HG02798 (cell line): Measurements from ENCODE around the gene CCNJL.
"Not testable (repeated sequence)": the region's sequence is repeated elsewhere in the genome, so short reads cannot be mapped to it uniquely, and the experiment has no call there.

Experiments
- ATAC-seq: cut with Tn5 transposase; IDR thresholded peaks from one replicate; pipeline ENCODE4 v1.9.1; 2021; ENCODE audit warnings: mild to moderate bottlenecking; ENCODE audit not compliant: unreplicated experiment, poor library complexity

Gene CCNJL

GRCh38 chr5:160268121-160268520 is 44.2 kb downstream of the CCNJL start:
- ATAC-seq = no peak

DNA sequence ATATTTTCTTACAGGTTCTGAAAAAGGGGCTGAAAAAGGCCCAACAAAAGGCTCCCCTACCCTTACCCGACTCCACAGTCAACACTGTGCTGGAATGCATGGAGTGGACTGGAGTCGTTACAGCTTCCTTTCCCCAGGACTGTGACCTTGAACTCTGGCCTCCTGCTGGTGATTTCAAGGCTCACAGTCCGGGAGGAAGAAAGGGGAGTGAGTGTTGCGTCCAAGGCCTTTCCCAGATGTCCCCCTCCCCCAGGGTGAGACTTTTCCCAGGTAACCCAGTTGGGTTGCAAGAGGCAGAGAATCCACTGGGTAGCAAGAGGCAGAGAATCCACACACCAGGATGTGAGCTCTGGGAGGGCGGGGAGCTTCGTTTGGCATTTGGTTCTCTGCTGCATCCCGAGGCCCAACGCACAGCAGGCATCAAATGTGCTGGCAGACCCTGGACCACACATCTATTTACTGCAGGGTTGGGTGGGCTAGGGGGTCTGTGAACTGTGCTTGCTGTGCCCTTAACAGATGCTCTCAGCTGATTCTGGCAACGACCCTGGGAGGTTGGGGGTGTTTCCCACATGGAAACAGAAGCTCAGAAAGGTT is 45.5 kb downstream of the CCNJL start:
- no peak for ATAC-seq

DNA sequence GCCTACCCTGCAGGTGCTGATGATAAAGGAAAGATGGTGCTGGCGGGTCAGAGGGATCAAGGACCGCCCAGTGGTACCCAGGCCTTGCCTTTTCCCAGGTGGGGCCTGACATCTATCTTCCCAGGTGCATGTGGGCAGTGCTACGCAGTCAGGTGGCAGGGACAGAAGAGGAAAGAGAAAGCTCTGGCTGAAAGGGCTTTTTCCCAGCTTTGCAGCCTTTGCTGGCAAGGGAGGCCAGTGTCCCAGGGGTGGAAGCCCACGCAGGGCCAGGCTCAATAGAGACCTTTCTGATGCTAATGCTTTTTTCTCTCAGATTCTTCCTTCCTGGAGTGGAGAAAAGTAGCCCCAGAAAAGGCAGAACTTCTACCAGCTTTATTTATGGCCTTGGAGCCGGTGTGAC is 46.3 kb downstream of the CCNJL start:
- ATAC-seq = no peak

DNA sequence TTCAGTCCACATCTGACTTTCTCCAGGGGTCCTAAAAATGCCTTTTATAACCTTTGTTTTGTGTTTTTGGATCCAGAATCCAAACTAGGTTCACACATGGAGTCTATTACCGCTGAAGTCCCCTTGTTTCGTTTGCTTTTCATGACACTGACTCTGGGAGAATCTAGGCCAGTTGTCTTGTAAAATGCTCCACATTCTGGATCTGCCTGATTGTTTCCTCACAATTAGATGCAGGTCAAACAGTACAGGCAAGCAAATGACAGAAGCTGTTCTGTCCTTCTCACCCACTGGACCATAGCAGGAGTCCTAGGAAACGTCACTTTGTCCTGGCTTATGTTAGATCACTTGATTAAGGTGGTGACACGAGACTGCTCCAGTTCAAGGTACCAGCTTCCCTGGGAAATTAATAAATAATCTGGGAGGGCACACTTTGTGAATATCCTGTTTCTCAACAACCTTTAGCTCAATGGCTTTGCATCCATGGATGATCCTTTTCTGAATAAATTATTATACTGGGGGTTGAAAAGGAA is 49.0 kb downstream of the CCNJL start:
- no peak for ATAC-seq

GRCh38 chr5:160262151-160263074 is 50.0 kb downstream of the CCNJL start:
- ATAC-seq = no peak

DNA sequence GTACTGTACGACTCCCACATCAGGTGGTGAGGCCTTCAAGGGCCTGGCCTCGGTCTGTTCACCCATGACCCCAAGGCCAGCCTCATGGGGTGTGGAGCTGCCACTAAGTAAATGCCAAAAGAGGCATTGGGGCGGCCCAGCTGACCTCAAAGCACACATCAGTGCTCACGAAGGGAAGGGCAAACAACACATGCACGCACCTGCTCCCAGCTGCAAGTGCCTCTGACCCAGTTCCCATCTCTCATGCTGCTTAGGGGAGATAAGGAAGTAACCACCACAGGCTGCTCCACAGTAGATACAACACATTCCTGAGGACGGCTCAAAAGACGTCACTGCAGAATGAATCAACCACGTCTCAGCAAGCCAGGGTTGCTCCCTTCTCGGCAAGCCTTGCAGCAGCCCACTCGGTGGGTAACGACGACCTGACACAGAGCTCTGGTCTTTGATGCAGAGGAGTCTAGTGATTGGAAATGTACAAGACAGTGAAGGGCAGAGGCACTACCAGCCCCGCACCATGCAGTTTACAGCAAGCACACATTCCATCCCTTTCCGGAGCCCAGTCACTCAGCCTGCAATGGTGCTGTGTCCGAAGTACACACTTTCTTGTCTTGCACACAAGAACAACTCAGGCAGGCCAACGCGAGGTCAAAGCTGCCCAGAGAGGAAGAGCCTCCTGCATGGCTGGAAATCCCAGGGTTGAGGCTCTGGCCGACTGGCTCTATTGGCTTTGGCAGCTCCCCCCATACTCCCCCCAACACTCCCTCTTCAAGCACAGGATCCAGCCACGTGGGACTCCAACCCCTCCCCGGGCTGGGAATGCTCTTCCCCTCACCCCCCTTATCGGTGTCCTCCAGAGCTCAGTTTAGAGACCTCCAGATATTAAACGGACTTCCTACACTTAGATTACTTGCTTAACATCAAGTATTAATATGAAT is 51.2 kb downstream of the CCNJL start:
- ATAC-seq = peak; percentile 59

- no peak for ATAC-seq
Observed at GRCh38 chr5:160260006-160260775, 52.2 kb downstream of the CCNJL start.

DNA sequence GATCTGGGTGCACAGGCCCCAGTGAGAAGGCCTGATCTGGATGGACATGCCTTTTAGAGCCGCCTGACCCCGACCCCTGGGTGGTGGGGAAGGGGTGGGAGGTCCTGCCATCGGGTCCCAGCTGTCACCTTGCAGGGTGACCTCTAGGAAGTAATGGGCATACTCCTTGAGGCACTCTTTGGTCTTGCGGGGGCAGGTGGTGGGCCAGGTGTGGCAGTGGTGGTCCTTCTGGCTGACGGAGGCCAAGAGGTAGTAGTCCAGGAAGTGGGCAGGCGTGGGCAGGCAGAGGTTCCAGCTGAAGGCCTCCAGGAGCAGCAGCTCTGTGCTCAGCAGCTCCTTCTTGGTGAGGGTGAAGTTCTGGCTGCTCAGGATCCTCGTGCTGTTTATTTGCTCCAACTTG is 53.0 kb downstream of the CCNJL start:
- ATAC-seq = no peak

DNA sequence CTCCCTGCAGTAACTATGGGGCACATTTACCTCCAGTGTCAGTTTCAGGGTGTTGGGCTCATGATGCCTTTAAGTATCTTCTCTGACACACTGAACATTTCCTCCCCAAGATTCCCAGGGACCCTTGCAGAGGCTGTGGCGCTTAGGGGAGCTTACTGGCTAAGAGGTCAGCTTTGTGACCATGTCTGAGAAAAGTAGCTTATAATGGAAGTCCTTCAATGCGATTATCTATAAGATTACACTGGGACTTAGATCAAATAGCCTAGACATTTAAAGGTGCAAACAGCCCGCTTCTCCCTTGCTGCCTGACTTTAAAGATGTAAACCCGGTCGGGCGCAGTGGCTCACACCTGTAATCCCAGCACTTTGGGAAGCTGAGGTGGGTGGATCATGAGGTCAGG is 57.7 kb downstream of the CCNJL start:
- no peak for ATAC-seq

DNA sequence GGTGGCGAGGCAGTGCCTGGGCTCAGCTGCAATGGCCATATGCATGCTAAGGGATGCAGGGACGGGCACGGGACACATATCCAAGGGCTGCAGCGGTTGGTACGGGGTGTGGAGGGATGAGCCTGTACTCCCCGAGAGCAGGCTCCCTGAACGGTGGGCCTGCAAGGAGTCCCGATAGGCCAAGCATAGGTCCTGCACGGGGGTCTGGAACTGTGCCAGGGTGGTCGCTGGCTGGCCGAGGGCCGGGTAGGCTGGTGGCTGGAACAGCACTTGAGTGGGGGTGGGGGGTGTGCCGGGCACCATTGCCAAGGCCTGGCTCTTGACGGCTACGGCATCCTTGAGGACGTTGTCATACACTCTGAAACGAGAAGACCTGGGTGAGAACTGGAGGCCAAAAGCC is 58.9 kb downstream of the CCNJL start:
- no peak for ATAC-seq

- no peak for ATAC-seq
Observed at GRCh38 chr5:160252916-160253315, 59.4 kb downstream of the CCNJL start.

DNA sequence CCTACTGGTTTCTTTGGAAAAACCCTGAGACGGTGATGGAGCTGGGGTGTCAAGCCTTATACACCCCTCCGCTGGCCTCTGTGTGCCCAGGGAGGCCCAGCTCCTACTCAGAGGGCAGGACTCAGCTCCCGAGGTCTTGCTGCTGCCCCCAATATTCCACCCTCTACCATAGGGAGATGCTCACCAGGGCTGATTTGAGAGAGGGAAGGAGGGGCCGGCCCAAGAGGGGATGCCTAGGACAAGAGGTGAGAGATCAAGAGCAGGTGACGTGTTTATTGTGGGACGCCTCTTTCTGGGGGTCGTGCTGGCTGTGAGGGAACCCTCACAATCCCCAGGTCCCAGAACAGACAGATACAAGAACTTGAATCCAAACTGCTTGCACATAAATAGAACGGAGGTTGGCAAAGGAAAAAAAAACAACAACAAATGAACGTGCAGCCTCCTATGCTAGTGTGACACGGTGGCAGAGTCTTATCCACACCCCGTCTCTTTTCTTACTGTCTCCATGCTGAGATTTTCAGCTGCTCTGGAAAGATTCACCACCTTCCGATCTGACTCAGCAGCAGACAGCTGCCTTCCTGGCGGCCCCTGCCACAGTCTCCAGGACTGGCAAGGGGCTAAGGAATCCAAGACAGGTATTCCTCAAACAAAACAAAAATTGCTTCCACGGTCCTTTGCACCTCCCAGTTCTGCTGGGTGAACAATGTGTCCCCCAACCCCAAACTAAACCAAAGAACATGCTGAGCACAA is 60.8 kb downstream of the CCNJL start:
- ATAC-seq = no peak

GRCh38 chr5:160250826-160251225 is 61.5 kb downstream of the CCNJL start:
- ATAC-seq = no peak

DNA sequence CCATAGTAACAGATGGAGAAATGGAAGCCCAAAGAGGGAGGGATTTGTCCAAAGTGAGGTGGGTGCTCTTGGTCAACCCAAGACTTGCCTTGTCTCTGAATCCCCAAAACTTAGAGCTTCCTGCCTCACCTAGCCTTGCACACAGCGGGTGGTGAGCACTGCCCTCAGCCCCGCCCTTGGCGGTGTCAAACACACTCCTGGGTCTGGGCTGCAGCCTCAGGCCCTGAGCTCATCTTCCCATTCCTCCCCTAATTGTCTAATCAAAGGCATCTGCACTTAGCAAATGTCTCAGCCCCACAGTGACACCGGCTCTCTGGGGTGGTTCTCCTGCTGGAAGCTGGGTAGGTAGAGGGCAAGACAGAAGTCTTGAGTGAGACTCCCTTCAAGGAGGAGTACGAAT is 62.1 kb downstream of the CCNJL start:
- ATAC-seq = no peak

DNA sequence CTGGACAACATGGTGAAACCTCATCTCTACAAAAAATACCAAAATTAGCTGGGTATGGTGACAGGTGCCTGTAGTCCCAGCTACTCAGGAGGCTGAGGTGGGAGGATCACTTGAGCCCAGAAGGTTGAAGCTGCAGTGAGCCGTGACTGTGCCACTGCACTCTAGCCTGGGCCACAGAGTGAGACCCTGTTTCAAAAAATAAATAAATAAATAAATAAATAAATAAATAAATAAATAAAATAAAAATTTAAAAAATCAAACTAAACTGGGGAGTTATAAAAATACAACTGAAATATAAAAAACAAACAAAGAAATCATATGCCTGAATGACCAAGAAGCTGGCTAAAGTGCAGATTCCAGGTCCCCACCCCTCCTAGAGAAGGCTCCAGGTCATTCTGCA is 62.8 kb downstream of the CCNJL start:
- ATAC-seq = not testable (repeated sequence)

GRCh38 chr5:160245506-160246086 is 66.8 kb downstream of the CCNJL start:
- ATAC-seq = no peak

GRCh38 chr5:160242145-160242544 is 70.2 kb downstream of the CCNJL start:
- ATAC-seq = no peak

- ATAC-seq = no peak
Observed at GRCh38 chr5:160240350-160240749, 72.0 kb downstream of the CCNJL start.
